ENCODE measurements around the gene GPR37L1.
A peak's percentile ranks its signal among the peaks of the same experiment; 100 is the strongest.

The GPR37L1 gene

GRCh38 chr1:202143011-202143767, 20.5 kb downstream of the GPR37L1 start:
- TF ChIP-seq TEAD4 (IDR thresholded peaks at IDR 0.05), result no peak
- peak; percentile 48; the same call in 1 of the 2 replicates for TF ChIP-seq YY1 (IDR thresholded peaks at IDR 0.05; ENCODE audit: low read depth)

- no peak for TF ChIP-seq RAD21 (IDR thresholded peaks at IDR 0.05; ENCODE audit: low read depth)
- TF ChIP-seq USF1 (IDR thresholded peaks at IDR 0.05), result 0 out of 2 replicates have a peak, but pooled peaks have one; percentile 7
- TF ChIP-seq TAF1 (IDR thresholded peaks at IDR 0.05; ENCODE audit: low read depth), result 0 out of 2 replicates have a peak, but pooled peaks have one; percentile 44
- TF ChIP-seq CEBPB (IDR thresholded peaks at IDR 0.05), result no peak
- TF ChIP-seq NFIC (IDR thresholded peaks at IDR 0.05), result no peak
- TF ChIP-seq ZBTB7A (IDR thresholded peaks at IDR 0.05; ENCODE audit: low read depth), result peak; percentile 97
Measured at GRCh38 chr1:202143768-202144401, 21.2 kb downstream of the GPR37L1 start.

- TF ChIP-seq REST (IDR thresholded peaks at IDR 0.05; ENCODE audit: low read depth) (no peak), CREB1 (IDR thresholded peaks at IDR 0.05; ENCODE audit: low read depth) (no peak), TEAD4 (IDR thresholded peaks at IDR 0.05) (no peak), FOXM1 (IDR thresholded peaks at IDR 0.05; ENCODE audit: borderline replicate concordance, low read depth) (no peak), RAD21 (IDR thresholded peaks at IDR 0.05; ENCODE audit: low read depth) (no peak), MAX (IDR thresholded peaks at IDR 0.05) (peak; percentile 53; the same call in 1 of the 2 replicates), ZBTB7A (IDR thresholded peaks at IDR 0.05; ENCODE audit: low read depth) (peak; percentile 71), EP300 (IDR thresholded peaks at IDR 0.05; ENCODE audit: borderline replicate concordance) (0 out of 2 replicates have a peak, but pooled peaks have one; percentile 22)
Measured at GRCh38 chr1:202144402-202145067, 21.8 kb downstream of the GPR37L1 start, which contains the start of gene ARL8A. Gene ARL8A, minus strand, starts transcription at chr1:202144737. Its CDS starts 165 bp downstream, at chr1:202144572.

GRCh38 chr1:202145068-202145743, 22.5 kb downstream of the GPR37L1 start:
- TF ChIP-seq TCF12 (IDR thresholded peaks at IDR 0.05; ENCODE audit: low read depth) (no peak), FOXM1 (IDR thresholded peaks at IDR 0.05; ENCODE audit: borderline replicate concordance, low read depth) (no peak), EP300 (IDR thresholded peaks at IDR 0.05; ENCODE audit: borderline replicate concordance) (no peak), MAX (IDR thresholded peaks at IDR 0.05) (no peak), ZBTB7A (IDR thresholded peaks at IDR 0.05; ENCODE audit: low read depth) (no peak), CEBPB (IDR thresholded peaks at IDR 0.05) (no peak), REST (IDR thresholded peaks at IDR 0.05; ENCODE audit: low read depth) (no peak), TEAD4 (IDR thresholded peaks at IDR 0.05) (no peak), TAF1 (IDR thresholded peaks at IDR 0.05; ENCODE audit: low read depth) (no peak), EGR1 (IDR thresholded peaks at IDR 0.05) (no peak), CREB1 (IDR thresholded peaks at IDR 0.05; ENCODE audit: low read depth) (no peak), NFIC (IDR thresholded peaks at IDR 0.05) (no peak), YY1 (IDR thresholded peaks at IDR 0.05; ENCODE audit: low read depth) (no peak)

GRCh38 chr1:202146279-202146678, 23.6 kb downstream of the GPR37L1 start:
- TF ChIP-seq REST (IDR thresholded peaks at IDR 0.05; ENCODE audit: low read depth) (no peak), EP300 (IDR thresholded peaks at IDR 0.05; ENCODE audit: borderline replicate concordance) (no peak), CREB1 (IDR thresholded peaks at IDR 0.05; ENCODE audit: low read depth) (no peak), TEAD4 (IDR thresholded peaks at IDR 0.05) (no peak), EGR1 (IDR thresholded peaks at IDR 0.05) (no peak), TAF1 (IDR thresholded peaks at IDR 0.05; ENCODE audit: low read depth) (no peak), TCF12 (IDR thresholded peaks at IDR 0.05; ENCODE audit: low read depth) (no peak), MAX (IDR thresholded peaks at IDR 0.05) (no peak), ZBTB7A (IDR thresholded peaks at IDR 0.05; ENCODE audit: low read depth) (no peak)
